Pons (tissue), 1 donor: ENCODE measurements around the gene GPRASP2.

ENCODE experiments used
- DNase-seq: peaks from one replicate; pipeline ENCODE4 v3.0.0-alpha.2; 2016; ENCODE audit warnings: low spot score

Gene GPRASP2

DNA sequence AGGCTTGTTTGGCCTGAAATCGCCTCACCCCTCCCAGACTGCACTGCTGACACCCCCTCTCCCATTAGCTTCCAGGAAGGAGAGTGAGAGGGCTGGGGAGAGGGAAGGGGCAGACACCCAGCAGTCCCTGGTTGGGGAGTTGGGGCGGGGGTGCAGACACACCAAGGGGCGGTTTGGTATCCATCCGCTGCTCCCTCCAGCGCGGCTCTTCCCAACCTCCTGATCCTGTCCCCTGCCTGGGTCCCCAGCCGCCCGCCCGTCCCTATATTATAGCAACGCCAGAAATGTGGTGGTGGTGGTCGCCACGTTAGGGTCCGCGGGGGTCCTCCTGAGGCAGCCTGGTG is 33.2 kb downstream of the GPRASP2 start:
- no peak for DNase-seq

DNA sequence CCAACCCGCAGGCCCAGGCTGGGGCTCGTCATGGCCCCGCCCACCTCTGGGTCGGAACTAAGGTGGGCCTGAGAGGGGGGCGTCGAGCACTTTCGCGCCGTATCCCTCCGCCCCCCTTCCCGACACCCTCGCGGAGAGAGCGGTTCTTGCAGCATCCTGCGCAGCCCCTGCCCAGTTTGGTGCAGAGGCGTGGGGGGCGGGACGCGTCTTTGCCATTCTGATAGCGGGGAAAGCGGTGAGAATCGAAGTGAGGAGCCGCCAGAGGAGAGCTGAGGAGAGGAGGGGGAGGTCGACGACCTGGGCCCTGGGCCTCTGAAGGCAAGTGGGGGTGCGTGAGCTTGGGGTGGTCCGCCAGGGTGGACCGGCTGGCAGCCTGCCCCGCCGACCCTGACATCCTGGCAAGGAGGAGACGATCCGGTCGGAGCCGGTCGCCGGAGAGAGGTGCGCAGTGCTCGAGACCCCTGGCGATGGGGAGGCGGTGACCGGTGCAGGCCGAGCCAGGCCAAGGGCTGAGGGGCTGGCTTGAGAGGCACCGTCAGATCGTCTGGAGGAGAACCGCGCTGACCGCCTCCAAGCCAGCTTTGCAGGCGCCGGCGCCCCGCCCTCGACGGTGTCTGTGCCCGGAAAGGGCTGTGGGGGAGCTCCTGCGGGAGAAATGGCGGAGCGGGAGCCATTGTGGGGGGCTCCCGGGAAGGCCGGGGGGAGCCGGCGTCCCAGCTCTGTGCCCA is 33.8 kb downstream of the GPRASP2 start:
- no peak for DNase-seq

DNA sequence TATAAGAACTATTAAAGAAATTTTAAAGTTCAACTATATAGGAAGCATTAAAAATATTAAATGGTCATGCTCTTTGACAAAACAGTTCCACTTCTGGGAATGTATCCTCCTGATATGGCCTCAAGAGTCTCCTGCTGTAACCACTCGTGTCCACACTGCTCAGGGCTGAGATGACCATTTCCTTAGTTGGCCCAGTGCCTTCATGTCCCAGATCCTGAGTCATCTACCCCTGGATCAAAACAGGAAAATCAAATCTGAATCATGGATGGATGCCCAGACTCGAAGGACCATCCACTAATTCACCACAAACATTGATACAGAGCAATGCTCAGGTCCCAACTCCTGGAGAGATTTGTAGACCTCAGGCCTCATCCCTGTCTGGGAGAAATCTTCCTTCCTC is 53.0 kb downstream of the GPRASP2 start:
- no peak for DNase-seq

DNA sequence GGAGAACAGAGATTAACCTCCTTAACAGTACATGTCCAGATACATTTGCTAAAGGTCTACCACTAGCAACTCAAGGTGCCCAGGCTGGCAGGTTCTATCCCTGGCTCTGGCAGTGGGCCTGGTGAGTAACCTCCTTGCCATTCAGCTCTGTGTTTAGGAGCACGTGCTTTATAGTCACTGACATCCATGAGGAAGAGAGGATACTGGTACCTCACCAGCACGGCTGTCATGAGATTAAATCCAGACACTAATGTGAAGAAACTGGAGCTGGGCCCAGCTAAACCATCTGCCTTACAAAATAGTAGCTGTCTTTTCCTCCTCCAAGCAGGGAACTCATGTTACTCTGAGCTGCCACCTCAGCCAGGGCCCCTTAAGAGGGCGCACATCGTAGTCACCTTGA is 53.6 kb downstream of the GPRASP2 start:
- DNase-seq, result no peak

DNA sequence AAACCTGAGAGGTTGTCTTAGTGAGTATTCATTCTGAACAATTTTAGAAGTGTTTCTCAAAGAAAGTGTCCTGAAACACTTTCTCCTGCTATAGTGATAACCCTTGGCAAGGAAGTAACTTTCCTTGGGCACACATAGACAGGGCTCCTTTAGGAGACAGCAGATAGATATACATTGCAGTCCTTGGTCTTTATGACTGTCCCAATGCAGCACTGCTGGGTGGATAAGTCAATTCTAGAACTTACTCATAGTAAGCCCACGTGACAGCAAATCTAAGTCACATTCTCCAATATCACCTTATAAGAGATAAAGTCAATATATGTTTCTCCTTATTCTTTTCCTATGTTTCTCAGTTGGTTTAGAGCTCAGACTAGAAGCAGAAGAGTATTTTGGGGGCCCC is 55.0 kb downstream of the GPRASP2 start:
- no peak for DNase-seq
